Activated CD4-positive, alpha-beta T cell treated with anti-CD3 and anti-CD28 coated beads, Interleukin-2, amount 10 ng/mL, durations not matched to agents 24 days and 14 days (primary cell): ENCODE measurements around the gene ZNF212. TPM values are rescaled to one million over a fixed set of nuclear protein-coding genes. Genes with fewer than 3 reads are reported as not detected.

ENCODE experiments used
- DNase-seq: peaks from one replicate; pipeline ENCODE4 v3.0.0; 2022
- H3K27ac Mint-ChIP-seq: one replicate; pipeline ENCODE4 v1.8.0; 2022; ENCODE audit warnings: mild to moderate bottlenecking, mixed read lengths
- H3K27me3 Mint-ChIP-seq: one replicate; pipeline ENCODE4 v1.8.0; 2022; ENCODE audit warnings: mixed read lengths
- H3K36me3 Mint-ChIP-seq: one replicate; pipeline ENCODE4 v1.8.0; 2022; ENCODE audit warnings: low read depth, mild to moderate bottlenecking, mixed read lengths
- H3K4me1 Mint-ChIP-seq: one replicate; pipeline ENCODE4 v1.8.0; 2021; ENCODE audit warnings: mixed read lengths
- H3K4me3 Mint-ChIP-seq: one replicate; pipeline ENCODE4 v1.8.0; 2022; ENCODE audit warnings: mild to moderate bottlenecking, moderate library complexity, mixed read lengths
- H3K9me3 Mint-ChIP-seq: one replicate; pipeline ENCODE4 v1.8.0; 2021; ENCODE audit warnings: mixed read lengths
- intact Hi-C: fragments of 100-400 bp; cut with micrococcal nuclease; formaldehyde crosslinking; loops from one replicate; pipeline ENCODE4 v1.15.1; 2023
- total RNA-seq: library from RNA; stranded (reverse); gene quantifications from 2 replicates; pipeline ENCODE4 v1.2.3, GENCODE V29; 2022

Gene ZNF212
- total RNA-seq, 1 donor from 2014 or later, result 18.7 TPM

- H3K9me3 Mint-ChIP-seq, result no peaks in the 10 kb centered on the region
- H3K4me3 Mint-ChIP-seq, result no peak overlapping the region
- peaks cover 4% of the 10 kb centered on the region for H3K36me3 Mint-ChIP-seq
- peaks cover 26% of the 10 kb centered on the region for H3K4me1 Mint-ChIP-seq
- intact Hi-C loops, result loop anchor here (10.0 kb wide), 1 partner anchor 335 kb away; no protein-coding TSS in a partner anchor
- no peak for DNase-seq
- no peak overlapping the region for H3K27ac Mint-ChIP-seq
- no peaks in the 10 kb centered on the region for H3K27me3 Mint-ChIP-seq
Observed at GRCh38 chr7:149289856-149290255, 50.4 kb downstream of the ZNF212 start.

- H3K4me3 Mint-ChIP-seq, result no peak overlapping the region
- intact Hi-C loops, result no loop called here
- no peak overlapping the region for H3K27ac Mint-ChIP-seq
- no peak for DNase-seq
- H3K4me1 Mint-ChIP-seq, result peaks cover 18% of the 10 kb centered on the region
- H3K27me3 Mint-ChIP-seq, result no peaks in the 10 kb centered on the region
- H3K9me3 Mint-ChIP-seq, result no peaks in the 10 kb centered on the region
- peaks cover 4% of the 10 kb centered on the region for H3K36me3 Mint-ChIP-seq
Observed at GRCh38 chr7:149291036-149291780, 51.8 kb downstream of the ZNF212 start.

DNA sequence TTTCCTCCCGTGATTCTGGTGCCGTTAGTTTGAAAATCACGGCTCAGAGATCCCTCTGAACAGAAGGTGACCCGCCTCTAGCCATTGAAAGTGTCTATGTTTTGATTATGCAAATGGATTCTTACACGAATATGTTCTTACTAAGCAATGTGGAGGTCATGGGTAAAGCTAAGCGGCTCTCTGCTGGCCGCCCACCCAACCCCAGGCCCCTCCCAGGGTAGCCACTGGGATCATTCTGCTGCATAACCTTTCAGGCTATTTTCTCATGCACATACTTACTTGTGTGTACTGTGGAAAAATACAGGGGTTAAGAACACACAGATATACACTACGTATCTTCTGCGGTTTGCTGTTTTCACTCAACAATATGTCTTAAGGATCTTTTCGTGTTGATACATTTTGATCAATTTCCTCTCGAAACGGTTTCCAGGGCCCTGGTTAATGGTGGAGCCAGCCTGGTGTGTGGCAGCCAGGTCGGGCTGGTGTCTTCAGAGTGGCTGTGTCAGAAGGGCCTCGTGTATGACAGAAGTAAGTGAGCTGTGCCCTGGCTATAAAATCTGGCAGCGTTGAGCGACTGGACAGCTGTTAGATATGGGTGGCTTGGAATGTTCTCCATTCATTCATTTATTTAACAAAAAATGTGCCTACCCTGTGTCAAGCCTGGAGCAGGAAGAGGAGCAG lies 52.5 kb downstream of the ZNF212 start:
- Mint-ChIP-seq H3K27me3 (no peaks in the 10 kb centered on the region), H3K4me3 (no peak overlapping the region), H3K9me3 (no peaks in the 10 kb centered on the region), H3K36me3 (peaks cover 2% of the 10 kb centered on the region), H3K27ac (no peak overlapping the region), H3K4me1 (peaks cover 12% of the 10 kb centered on the region)
- no peak for DNase-seq
- intact Hi-C loops, result no loop called here

- H3K27me3 Mint-ChIP-seq, result no peaks in the 10 kb centered on the region
- intact Hi-C loops, result no loop called here
- DNase-seq, result no peak
- H3K4me3 Mint-ChIP-seq, result no peak overlapping the region
- H3K4me1 Mint-ChIP-seq, result peaks cover 7% of the 10 kb centered on the region
- no peak overlapping the region for H3K27ac Mint-ChIP-seq
- H3K36me3 Mint-ChIP-seq, result peaks cover 1% of the 10 kb centered on the region
- H3K9me3 Mint-ChIP-seq, result no peaks in the 10 kb centered on the region
Observed at GRCh38 chr7:149292462-149292823, 53.0 kb downstream of the ZNF212 start.

DNA sequence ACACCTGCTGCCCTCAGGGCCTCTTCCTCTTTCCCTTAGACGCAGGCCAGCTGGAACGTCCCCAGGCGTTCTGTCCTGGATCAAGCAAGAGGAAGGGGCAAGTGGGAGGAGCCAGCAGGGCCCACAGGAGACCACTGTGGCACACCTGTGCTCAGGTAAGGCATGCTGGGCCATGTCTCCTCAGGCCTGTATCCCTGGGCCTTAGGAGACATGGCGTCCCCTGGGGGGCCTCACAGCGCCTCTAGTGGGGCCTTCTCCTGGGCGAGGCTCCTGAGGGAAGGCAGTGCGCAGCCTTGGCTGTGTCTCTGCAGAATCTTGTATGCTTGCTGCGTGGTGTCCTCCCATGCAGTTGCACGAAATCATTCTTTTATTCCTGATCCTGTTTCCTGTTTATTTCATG lies 53.9 kb downstream of the ZNF212 start:
- Mint-ChIP-seq H3K36me3 (no peaks in the 10 kb centered on the region), H3K4me3 (no peak overlapping the region), H3K27ac (no peak overlapping the region), H3K4me1 (peaks cover 3% of the 10 kb centered on the region), H3K9me3 (no peaks in the 10 kb centered on the region), H3K27me3 (no peaks in the 10 kb centered on the region)
- DNase-seq, result no peak
- intact Hi-C loops, result no loop called here

DNA sequence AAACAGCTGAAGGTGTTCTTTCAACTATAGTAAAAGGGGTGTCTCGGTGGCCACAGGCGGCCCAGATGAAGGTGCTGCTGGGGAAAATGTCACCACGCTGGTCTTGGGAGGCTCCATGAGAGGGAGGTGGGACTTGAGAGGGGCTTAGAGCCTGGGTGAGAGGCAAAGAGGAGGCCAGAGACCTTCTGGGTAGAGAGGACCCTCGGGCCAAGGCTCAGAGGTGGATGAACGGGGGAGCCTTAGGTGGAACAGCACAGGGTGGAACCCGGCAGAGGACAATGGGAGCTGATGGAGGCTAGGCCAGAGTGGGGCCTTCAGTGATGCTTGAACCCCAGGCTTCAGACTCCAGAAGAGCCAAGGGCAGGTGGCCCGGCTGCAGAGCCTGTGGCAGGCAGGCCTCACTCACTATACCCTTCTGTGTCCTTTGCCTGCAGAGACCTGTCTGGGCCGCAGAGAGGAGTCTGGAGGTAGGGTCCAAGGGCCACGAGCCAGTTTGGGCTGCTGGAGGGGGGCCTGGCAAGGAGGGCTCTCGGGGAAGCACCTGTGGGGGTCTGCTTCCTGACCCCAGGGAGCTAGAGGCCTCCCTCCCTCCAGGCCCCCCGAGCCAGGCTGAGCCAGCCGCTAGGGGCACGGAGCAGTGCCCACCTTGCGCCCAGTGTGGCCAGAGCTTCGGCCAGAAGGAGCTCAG lies 54.6 kb downstream of the ZNF212 start:
- no peak overlapping the region for H3K27ac Mint-ChIP-seq
- H3K27me3 Mint-ChIP-seq, result no peaks in the 10 kb centered on the region
- DNase-seq, result no peak
- peaks cover 3% of the 10 kb centered on the region for H3K4me1 Mint-ChIP-seq
- intact Hi-C loops, result no loop called here
- no peaks in the 10 kb centered on the region for H3K36me3 Mint-ChIP-seq
- no peaks in the 10 kb centered on the region for H3K9me3 Mint-ChIP-seq
- no peak overlapping the region for H3K4me3 Mint-ChIP-seq

DNA sequence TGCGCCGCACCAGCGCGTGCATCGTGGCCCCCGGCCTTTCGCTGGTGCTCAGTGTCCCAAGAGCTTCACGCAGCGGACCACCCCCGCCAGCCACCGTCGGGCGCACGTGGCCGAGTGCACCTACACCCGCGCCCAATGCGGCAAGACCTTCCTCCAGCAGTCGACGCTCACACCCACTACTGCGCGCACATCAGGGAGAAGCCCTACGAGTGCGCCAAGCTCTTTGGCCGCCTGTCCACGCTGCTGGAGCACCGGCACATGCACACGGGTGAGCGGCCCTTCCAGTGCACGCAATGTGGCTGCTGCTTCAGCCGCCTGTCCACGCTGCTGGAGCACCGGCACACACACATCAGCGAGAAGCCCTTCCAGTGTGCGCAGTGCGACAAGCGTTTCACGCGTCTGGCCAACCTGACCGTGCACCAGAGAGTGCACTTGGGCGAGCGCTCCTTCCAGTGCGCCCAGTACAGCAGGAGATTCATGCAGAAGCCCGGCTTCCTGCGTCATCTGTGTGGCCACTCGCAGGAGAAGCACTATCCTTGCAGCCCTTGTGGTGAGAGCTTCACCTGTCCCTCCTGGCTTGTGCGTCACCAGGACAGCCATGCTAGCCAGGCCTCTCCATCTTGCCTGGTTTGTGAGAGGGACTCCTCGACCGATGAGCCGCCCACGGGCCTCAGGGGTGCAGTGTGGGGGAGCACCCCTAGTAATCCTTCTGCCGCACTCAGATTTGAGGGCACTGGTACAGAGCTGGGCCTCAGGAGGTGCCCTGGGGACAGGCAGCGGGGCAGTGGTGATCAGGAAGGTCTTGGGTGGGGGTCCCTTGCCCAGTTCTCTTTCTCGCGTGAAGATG lies 55.4 kb downstream of the ZNF212 start:
- H3K4me1 Mint-ChIP-seq, result peaks cover 3% of the 10 kb centered on the region
- no peaks in the 10 kb centered on the region for H3K27me3 Mint-ChIP-seq
- H3K4me3 Mint-ChIP-seq, result no peak overlapping the region
- no peaks in the 10 kb centered on the region for H3K36me3 Mint-ChIP-seq
- no peaks in the 10 kb centered on the region for H3K9me3 Mint-ChIP-seq
- no peak overlapping the region for H3K27ac Mint-ChIP-seq
- intact Hi-C loops, result no loop called here
- DNase-seq, result no peak

DNA sequence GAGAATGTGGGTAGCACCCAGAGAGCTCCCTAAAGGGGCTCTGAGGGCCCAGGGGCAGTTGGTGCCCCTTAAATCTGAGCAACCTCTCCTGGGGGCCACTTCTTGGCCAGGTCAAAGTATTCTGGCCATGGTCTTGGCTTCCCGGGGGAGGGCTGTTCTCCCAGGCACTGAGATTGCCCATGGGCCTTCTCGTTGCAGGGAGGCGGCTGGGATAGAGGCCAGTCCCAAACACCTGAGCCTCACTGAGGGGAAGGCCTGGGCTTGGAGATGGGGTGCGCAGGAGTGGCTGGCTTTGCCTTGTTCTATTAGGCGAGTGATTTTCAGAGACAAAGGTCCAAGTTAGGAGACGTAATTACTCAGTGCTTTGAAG lies 56.0 kb downstream of the ZNF212 start:
- no peaks in the 10 kb centered on the region for H3K36me3 Mint-ChIP-seq
- no peaks in the 10 kb centered on the region for H3K27me3 Mint-ChIP-seq
- no peak overlapping the region for H3K27ac Mint-ChIP-seq
- H3K9me3 Mint-ChIP-seq, result no peaks in the 10 kb centered on the region
- H3K4me3 Mint-ChIP-seq, result no peak overlapping the region
- peaks cover 3% of the 10 kb centered on the region for H3K4me1 Mint-ChIP-seq
- DNase-seq, result no peak
- intact Hi-C loops, result no loop called here

DNA sequence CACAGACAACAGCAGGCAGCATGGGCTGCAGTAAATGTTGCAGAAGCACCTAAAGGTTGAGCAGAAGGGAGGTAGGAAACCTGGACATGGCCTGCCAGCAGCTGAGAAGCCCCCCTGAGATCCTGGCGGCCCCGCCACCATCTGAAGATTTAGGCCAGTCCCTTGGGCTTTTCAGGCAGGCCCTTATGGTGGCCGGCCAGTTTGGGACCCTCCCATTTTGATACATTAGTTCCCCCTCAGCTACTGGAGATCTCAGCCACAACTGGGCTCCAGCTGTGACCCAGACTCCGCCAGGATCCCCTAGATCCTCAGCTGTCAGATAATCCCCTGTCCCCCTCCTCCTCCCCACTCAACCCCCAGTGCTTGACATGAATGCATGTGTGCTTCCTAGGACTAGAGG lies 56.9 kb downstream of the ZNF212 start:
- H3K27ac Mint-ChIP-seq, result no peak overlapping the region
- H3K9me3 Mint-ChIP-seq, result no peaks in the 10 kb centered on the region
- no peaks in the 10 kb centered on the region for H3K36me3 Mint-ChIP-seq
- H3K4me3 Mint-ChIP-seq, result no peak overlapping the region
- DNase-seq, result no peak
- intact Hi-C loops, result no loop called here
- H3K4me1 Mint-ChIP-seq, result no peaks in the 10 kb centered on the region
- H3K27me3 Mint-ChIP-seq, result no peaks in the 10 kb centered on the region

DNA sequence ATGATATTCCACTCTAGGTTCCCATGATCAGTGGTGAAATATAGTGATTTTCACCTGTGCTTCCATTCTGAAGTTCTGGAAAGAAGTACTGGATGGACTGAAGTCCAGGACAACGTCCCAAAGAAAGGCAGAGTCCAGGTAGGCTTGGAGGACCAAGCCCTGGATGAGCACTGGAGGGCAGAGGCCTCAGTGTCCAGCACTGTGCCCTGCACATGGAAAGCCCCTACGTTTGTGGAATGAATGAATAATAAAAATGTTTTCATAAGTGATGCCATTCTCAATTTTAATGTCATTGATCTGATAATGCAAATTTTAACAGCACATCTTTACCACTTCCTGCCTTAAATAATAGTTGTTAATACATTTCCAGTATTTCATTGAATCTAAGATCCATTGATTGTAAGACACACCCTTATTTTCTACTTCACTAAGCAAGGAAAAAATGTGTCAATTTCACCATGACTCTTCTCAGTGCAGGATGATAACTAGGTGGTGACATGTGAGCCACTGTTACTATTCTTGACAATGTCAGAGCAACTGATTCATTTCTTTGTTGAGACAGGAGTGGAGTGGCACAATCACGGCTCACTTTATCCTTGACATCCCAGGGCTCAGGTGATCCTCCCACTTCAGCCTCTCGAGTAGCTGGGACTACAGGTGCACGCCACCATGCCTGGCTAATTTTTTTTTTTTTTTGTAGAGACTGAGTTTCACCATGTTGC lies 57.7 kb downstream of the ZNF212 start:
- Mint-ChIP-seq H3K27ac (peak overlapping the region; percentile 65), H3K4me3 (no peak overlapping the region), H3K36me3 (no peaks in the 10 kb centered on the region), H3K4me1 (no peaks in the 10 kb centered on the region), H3K9me3 (no peaks in the 10 kb centered on the region), H3K27me3 (no peaks in the 10 kb centered on the region)
- no peak for DNase-seq
- intact Hi-C loops, result no loop called here

GRCh38 chr7:149300620-149301285 lies 61.3 kb downstream of the ZNF212 start:
- intact Hi-C loops, result no loop called here
- DNase-seq, result no peak
- H3K9me3 Mint-ChIP-seq, result no peaks in the 10 kb centered on the region
- no peaks in the 10 kb centered on the region for H3K36me3 Mint-ChIP-seq
- no peaks in the 10 kb centered on the region for H3K4me1 Mint-ChIP-seq
- no peak overlapping the region for H3K4me3 Mint-ChIP-seq
- H3K27ac Mint-ChIP-seq, result no peak overlapping the region
- no peaks in the 10 kb centered on the region for H3K27me3 Mint-ChIP-seq

DNA sequence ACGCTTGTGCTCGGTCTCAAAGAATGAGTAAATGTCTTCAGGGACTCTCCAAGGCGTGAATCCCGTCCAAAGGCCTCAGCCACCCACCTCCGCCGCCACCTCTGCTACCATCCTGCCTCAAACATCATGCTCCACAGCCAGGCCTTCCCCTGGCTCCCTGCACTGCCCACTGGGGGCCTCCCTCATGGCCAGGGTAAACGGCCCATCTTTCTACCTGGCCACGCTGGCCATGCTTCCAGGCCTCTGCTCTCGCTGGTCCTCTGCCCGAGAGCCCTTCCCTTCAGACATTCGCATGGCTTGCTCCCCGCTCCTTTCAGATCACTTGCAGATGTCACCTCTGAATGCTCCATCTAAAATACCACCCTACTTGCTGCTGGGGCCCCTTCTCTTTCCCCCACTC lies 62.8 kb downstream of the ZNF212 start:
- no peak for DNase-seq
- H3K4me3 Mint-ChIP-seq, result no peak overlapping the region
- peaks cover 4% of the 10 kb centered on the region for H3K27me3 Mint-ChIP-seq
- H3K36me3 Mint-ChIP-seq, result no peaks in the 10 kb centered on the region
- no peak overlapping the region for H3K27ac Mint-ChIP-seq
- intact Hi-C loops, result no loop called here
- H3K4me1 Mint-ChIP-seq, result no peaks in the 10 kb centered on the region
- no peaks in the 10 kb centered on the region for H3K9me3 Mint-ChIP-seq

GRCh38 chr7:149302865-149303264 lies 63.4 kb downstream of the ZNF212 start:
- no peaks in the 10 kb centered on the region for H3K4me1 Mint-ChIP-seq
- H3K27me3 Mint-ChIP-seq, result peaks cover 4% of the 10 kb centered on the region
- no peak overlapping the region for H3K27ac Mint-ChIP-seq
- no peaks in the 10 kb centered on the region for H3K9me3 Mint-ChIP-seq
- intact Hi-C loops, result no loop called here
- H3K4me3 Mint-ChIP-seq, result no peak overlapping the region
- no peaks in the 10 kb centered on the region for H3K36me3 Mint-ChIP-seq
- no peak for DNase-seq
